HEK293 (cell line): ENCODE measurements around the gene TTLL11.

Experiments used
- GFI1B ChIP-seq: fragments of 450-650 bp; formaldehyde crosslinking; IDR thresholded peaks from 2 replicates; pipeline ENCODE4 v1.5.1; 2016; ENCODE audit warnings: missing biosample characterization, missing genetic modification characterization
- IKZF3 ChIP-seq: fragments of 450-650 bp; IDR thresholded peaks from 2 replicates; pipeline ENCODE4 v1.5.0; 2018; ENCODE audit warnings: missing biosample characterization, mild to moderate bottlenecking, missing genetic modification characterization, moderate library complexity
- KLF7 ChIP-seq: fragments of 450-650 bp; formaldehyde crosslinking; IDR thresholded peaks from 2 replicates; pipeline ENCODE4 v1.5.1; 2016; ENCODE audit warnings: missing biosample characterization, missing genetic modification characterization, borderline replicate concordance
- PBX3 ChIP-seq: sonication (generic); formaldehyde crosslinking; IDR thresholded peaks from 2 replicates; pipeline ENCODE4 v1.8.1; 2022; ENCODE audit warnings: mild to moderate bottlenecking, moderate library complexity, missing genetic modification reagents
- TCF7L2 ChIP-seq: IDR thresholded peaks from 2 replicates; pipeline ENCODE4 v1.6.1; 2011; ENCODE audit warnings: low read depth, mild to moderate bottlenecking, inconsistent platforms, low read length, moderate library complexity, borderline replicate concordance
- ZBTB8A ChIP-seq: fragments of 450-650 bp; formaldehyde crosslinking; IDR thresholded peaks from 2 replicates; pipeline ENCODE4 v1.5.1; 2016; ENCODE audit warnings: missing biosample characterization, missing genetic modification characterization
- ZNF133 ChIP-seq: fragments of 450-650 bp; formaldehyde crosslinking; IDR thresholded peaks from 2 replicates; pipeline ENCODE4 v1.5.1; 2016; ENCODE audit warnings: missing biosample characterization, missing genetic modification characterization
- ZNF362 ChIP-seq: fragments of 450-650 bp; formaldehyde crosslinking; IDR thresholded peaks from 2 replicates; pipeline ENCODE4 v1.5.1; 2016; ENCODE audit warnings: missing biosample characterization, missing genetic modification characterization
- ZNF423 ChIP-seq: fragments of 450-650 bp; formaldehyde crosslinking; IDR thresholded peaks from 2 replicates; pipeline ENCODE4 v1.5.1; 2016; ENCODE audit warnings: missing biosample characterization, missing genetic modification characterization
- ZNF610 ChIP-seq: fragments of 450-650 bp; formaldehyde crosslinking; IDR thresholded peaks from 2 replicates; pipeline ENCODE4 v1.5.1; 2016; ENCODE audit warnings: missing biosample characterization, missing genetic modification characterization, borderline replicate concordance
- ZNF785 ChIP-seq: fragments of 450-650 bp; formaldehyde crosslinking; IDR thresholded peaks from 2 replicates; pipeline ENCODE4 v1.5.1; 2016; ENCODE audit warnings: missing biosample characterization, missing genetic modification characterization
- TF ChIP-seq, protein P1 (sequence below): fragments of 450-650 bp; formaldehyde crosslinking; IDR thresholded peaks from 2 replicates; pipeline ENCODE4 v1.5.1; 2016; ENCODE audit warnings: missing biosample characterization, missing genetic modification characterization
- TF ChIP-seq, protein P2 (sequence below): fragments of 450-650 bp; IDR thresholded peaks from 2 replicates; pipeline ENCODE4 v1.5.1; 2018; ENCODE audit warnings: missing biosample characterization, mild to moderate bottlenecking, missing genetic modification characterization
- TF ChIP-seq, protein P3 (sequence below): fragments of 450-650 bp; formaldehyde crosslinking; IDR thresholded peaks from 2 replicates; pipeline ENCODE4 v1.5.1; 2016; ENCODE audit warnings: missing biosample characterization, missing genetic modification characterization

DNA sequence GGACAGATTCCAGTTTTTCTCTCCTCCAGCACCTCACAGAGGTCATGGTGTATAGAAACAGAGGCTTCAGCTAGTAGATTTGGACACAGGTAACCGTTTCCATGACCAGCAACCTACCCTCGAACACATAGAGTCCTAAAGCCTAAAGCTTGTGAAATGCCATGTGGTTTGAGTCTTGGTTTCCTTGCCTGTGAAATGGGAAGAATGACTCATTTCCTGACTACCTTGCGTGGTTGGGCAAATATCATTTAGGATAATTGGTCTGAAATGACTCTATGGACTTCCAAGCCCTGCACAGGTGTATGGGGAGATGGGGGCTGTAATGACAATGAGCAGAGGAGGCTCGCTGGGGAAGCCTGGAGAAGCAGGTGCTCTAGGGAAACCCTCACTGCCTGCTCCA, 134.6 kb downstream of the TTLL11 start:
- TF ChIP-seq ZNF785 (tag by site-specific recombination) (no peak), KLF7 (tag by site-specific recombination) (no peak), PBX3 (no peak), TCF7L2 (no peak), ZNF133 (tag by site-specific recombination) (no peak), ZNF423 (no peak), ZNF610 (tag by site-specific recombination) (no peak), ZNF362 (tag by site-specific recombination) (no peak), ZBTB8A (no peak), IKZF3 (tag by site-specific recombination) (no peak), GFI1B (tag by site-specific recombination) (no peak)
- TF ChIP-seq, protein P1, sequence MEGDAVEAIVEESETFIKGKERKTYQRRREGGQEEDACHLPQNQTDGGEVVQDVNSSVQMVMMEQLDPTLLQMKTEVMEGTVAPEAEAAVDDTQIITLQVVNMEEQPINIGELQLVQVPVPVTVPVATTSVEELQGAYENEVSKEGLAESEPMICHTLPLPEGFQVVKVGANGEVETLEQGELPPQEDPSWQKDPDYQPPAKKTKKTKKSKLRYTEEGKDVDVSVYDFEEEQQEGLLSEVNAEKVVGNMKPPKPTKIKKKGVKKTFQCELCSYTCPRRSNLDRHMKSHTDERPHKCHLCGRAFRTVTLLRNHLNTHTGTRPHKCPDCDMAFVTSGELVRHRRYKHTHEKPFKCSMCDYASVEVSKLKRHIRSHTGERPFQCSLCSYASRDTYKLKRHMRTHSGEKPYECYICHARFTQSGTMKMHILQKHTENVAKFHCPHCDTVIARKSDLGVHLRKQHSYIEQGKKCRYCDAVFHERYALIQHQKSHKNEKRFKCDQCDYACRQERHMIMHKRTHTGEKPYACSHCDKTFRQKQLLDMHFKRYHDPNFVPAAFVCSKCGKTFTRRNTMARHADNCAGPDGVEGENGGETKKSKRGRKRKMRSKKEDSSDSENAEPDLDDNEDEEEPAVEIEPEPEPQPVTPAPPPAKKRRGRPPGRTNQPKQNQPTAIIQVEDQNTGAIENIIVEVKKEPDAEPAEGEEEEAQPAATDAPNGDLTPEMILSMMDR (tag by site-specific recombination), result no peak
- TF ChIP-seq, protein P2, sequence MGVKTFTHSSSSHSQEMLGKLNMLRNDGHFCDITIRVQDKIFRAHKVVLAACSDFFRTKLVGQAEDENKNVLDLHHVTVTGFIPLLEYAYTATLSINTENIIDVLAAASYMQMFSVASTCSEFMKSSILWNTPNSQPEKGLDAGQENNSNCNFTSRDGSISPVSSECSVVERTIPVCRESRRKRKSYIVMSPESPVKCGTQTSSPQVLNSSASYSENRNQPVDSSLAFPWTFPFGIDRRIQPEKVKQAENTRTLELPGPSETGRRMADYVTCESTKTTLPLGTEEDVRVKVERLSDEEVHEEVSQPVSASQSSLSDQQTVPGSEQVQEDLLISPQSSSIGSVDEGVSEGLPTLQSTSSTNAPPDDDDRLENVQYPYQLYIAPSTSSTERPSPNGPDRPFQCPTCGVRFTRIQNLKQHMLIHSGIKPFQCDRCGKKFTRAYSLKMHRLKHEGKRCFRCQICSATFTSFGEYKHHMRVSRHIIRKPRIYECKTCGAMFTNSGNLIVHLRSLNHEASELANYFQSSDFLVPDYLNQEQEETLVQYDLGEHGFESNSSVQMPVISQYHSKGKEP, result no peak
- TF ChIP-seq, protein P3, sequence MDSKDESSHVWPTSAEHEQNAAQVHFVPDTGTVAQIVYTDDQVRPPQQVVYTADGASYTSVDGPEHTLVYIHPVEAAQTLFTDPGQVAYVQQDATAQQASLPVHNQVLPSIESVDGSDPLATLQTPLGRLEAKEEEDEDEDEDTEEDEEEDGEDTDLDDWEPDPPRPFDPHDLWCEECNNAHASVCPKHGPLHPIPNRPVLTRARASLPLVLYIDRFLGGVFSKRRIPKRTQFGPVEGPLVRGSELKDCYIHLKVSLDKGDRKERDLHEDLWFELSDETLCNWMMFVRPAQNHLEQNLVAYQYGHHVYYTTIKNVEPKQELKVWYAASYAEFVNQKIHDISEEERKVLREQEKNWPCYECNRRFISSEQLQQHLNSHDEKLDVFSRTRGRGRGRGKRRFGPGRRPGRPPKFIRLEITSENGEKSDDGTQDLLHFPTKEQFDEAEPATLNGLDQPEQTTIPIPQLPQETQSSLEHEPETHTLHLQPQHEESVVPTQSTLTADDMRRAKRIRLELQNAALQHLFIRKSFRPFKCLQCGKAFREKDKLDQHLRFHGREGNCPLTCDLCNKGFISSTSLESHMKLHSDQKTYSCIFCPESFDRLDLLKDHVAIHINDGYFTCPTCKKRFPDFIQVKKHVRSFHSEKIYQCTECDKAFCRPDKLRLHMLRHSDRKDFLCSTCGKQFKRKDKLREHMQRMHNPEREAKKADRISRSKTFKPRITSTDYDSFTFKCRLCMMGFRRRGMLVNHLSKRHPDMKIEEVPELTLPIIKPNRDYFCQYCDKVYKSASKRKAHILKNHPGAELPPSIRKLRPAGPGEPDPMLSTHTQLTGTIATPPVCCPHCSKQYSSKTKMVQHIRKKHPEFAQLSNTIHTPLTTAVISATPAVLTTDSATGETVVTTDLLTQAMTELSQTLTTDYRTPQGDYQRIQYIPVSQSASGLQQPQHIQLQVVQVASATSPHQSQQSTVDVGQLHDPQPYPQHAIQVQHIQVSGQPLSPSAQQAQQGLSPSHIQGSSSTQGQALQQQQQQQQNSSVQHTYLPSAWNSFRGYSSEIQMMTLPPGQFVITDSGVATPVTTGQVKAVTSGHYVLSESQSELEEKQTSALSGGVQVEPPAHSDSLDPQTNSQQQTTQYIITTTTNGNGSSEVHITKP (tag by site-specific recombination), result no peak
